Activated CD8-positive, alpha-beta T cell treated with anti-CD3 and anti-CD28 coated beads, Interleukin-2, amount 10 ng/mL, durations not matched to agents 7 days and 5 days (primary cell): Measurements from ENCODE around the gene AP2A1. TPM values are rescaled to one million over a fixed set of nuclear protein-coding genes. Genes with fewer than 3 reads are reported as not detected.

Experiments used
- ATAC-seq: fragments of 150-1000 bp; cut with Tn5 transposase; one replicate; pipeline ENCODE4 v1.10.0; 2021; ENCODE audit warnings: moderate library complexity
- CTCF ChIA-PET: fragments of 350-600 bp; sonication (Branson Sonifier 250); formaldehyde crosslinking; loops from one replicate; lab custom pipeline; 2021; ENCODE audit warnings: antibody characterized with exemption; lab: Charles Lee
- POLR2A ChIA-PET: fragments of 350-600 bp; sonication (Branson Sonifier 250); formaldehyde crosslinking; loops from one replicate; lab custom pipeline; 2021; ENCODE audit warnings: antibody characterized with exemption; lab: Charles Lee
- DNase-seq: peaks from one replicate; pipeline ENCODE4 v3.0.0-alpha.2; 2020
- H3K27ac Mint-ChIP-seq: one replicate; pipeline ENCODE4 v1.8.0; 2021; ENCODE audit warnings: mild to moderate bottlenecking, mixed read lengths
- H3K27me3 Mint-ChIP-seq: one replicate; pipeline ENCODE4 v1.8.0; 2021; ENCODE audit warnings: low read depth, mixed read lengths
- H3K36me3 Mint-ChIP-seq: one replicate; pipeline ENCODE4 v1.8.0; 2021; ENCODE audit warnings: low read depth, mixed read lengths
- H3K4me1 Mint-ChIP-seq: one replicate; pipeline ENCODE4 v1.8.0; 2021; ENCODE audit warnings: low read depth, mixed read lengths
- H3K4me3 Mint-ChIP-seq: one replicate; pipeline ENCODE4 v1.8.0; 2021; ENCODE audit warnings: mild to moderate bottlenecking, mixed read lengths
- H3K9me3 Mint-ChIP-seq: one replicate; pipeline ENCODE4 v1.8.0; 2022; ENCODE audit warnings: mixed read lengths; ENCODE audit not compliant: insufficient read depth
- total RNA-seq, 2 experiments: library from RNA; stranded (reverse); gene quantifications; one replicate each; pipeline ENCODE4 v1.2.3, GENCODE V29; 2021

AP2A1 gene
- total RNA-seq, 2 experiments from 2014 or later: 88.1 to 96.4 TPM

GRCh38 chr19:49844138-49845095 is 77.6 kb downstream of the AP2A1 start:
- no peak overlapping the region for H3K27ac Mint-ChIP-seq
- H3K36me3 Mint-ChIP-seq: peaks cover 12% of the 10 kb centered on the region
- DNase-seq: no peak
- peaks cover 21% of the 10 kb centered on the region for H3K4me1 Mint-ChIP-seq
- H3K27me3 Mint-ChIP-seq: no peaks in the 10 kb centered on the region
- ATAC-seq: no peak
- ChIA-PET POLR2A (interaction anchor here (1.3 kb wide), 1 partner anchor 21 kb away, joined by 3 read pairs; no protein-coding TSS in a partner anchor), CTCF (interaction anchor here (1.2 kb wide), 1 partner anchor 11 kb away, joined by 3 read pairs; no protein-coding TSS in a partner anchor)
- H3K4me3 Mint-ChIP-seq: no peak overlapping the region
- no peaks in the 10 kb centered on the region for H3K9me3 Mint-ChIP-seq

- Mint-ChIP-seq H3K27ac (no peak overlapping the region), H3K36me3 (peaks cover 11% of the 10 kb centered on the region), H3K4me1 (peaks cover 29% of the 10 kb centered on the region), H3K27me3 (no peaks in the 10 kb centered on the region), H3K4me3 (no peak overlapping the region), H3K9me3 (no peaks in the 10 kb centered on the region)
- ChIA-PET CTCF (interaction anchor here (1.2 kb wide), 1 partner anchor 12 kb away, joined by 3 read pairs; no protein-coding TSS in a partner anchor), POLR2A (no interaction called here)
- ATAC-seq (no peak), DNase-seq (no peak)
These were observed 78.6 kb downstream of the AP2A1 start for GRCh38 chr19:49845414-49845813.

GRCh38 chr19:49846408-49846807 is 79.6 kb downstream of the AP2A1 start:
- H3K36me3 Mint-ChIP-seq: peaks cover 7% of the 10 kb centered on the region
- CTCF ChIA-PET: no interaction called here
- no peak overlapping the region for H3K4me3 Mint-ChIP-seq
- no peaks in the 10 kb centered on the region for H3K9me3 Mint-ChIP-seq
- H3K27me3 Mint-ChIP-seq: no peaks in the 10 kb centered on the region
- ATAC-seq (no peak), DNase-seq (no peak)
- H3K27ac Mint-ChIP-seq: no peak overlapping the region
- POLR2A ChIA-PET: interaction anchor here (0.9 kb wide), 1 partner anchor 11 kb away, joined by 3 read pairs; no protein-coding TSS in a partner anchor
- peaks cover 29% of the 10 kb centered on the region for H3K4me1 Mint-ChIP-seq

GRCh38 chr19:49847731-49848696 is 81.2 kb downstream of the AP2A1 start:
- H3K9me3 Mint-ChIP-seq: no peaks in the 10 kb centered on the region
- peak overlapping the region; percentile 40 for H3K27ac Mint-ChIP-seq
- peak; percentile 46 for DNase-seq
- peak overlapping the region; percentile 17 for H3K4me3 Mint-ChIP-seq
- H3K36me3 Mint-ChIP-seq: peaks cover 7% of the 10 kb centered on the region
- POLR2A ChIA-PET: interaction anchor here (0.6 to 1.8 kb wide), 6 partner anchors 15 to 931 kb away, joined by 3 to 12 read pairs (median 4); partner anchors contain the start of gene MED25
- H3K27me3 Mint-ChIP-seq: peaks cover 9% of the 10 kb centered on the region
- peaks cover 41% of the 10 kb centered on the region for H3K4me1 Mint-ChIP-seq
- CTCF ChIA-PET: interaction anchor here (0.5 to 1.3 kb wide), 7 partner anchors 16 to 178 kb away, joined by 3 to 5 read pairs (median 4); partner anchors contain the start of genes AKT1S1, FUZ, TBC1D17 and ZNF473
- no peak for ATAC-seq

GRCh38 chr19:49848938-49849337 is 82.1 kb downstream of the AP2A1 start:
- no peak for ATAC-seq
- Mint-ChIP-seq H3K4me1 (peaks cover 43% of the 10 kb centered on the region), H3K27ac (no peak overlapping the region), H3K9me3 (no peaks in the 10 kb centered on the region), H3K4me3 (peak overlapping the region; percentile 17), H3K36me3 (peaks cover 7% of the 10 kb centered on the region), H3K27me3 (peaks cover 9% of the 10 kb centered on the region)
- no peak for DNase-seq
- CTCF ChIA-PET: interaction anchor here (0.6 to 1.3 kb wide), 5 partner anchors 24 to 319 kb away, joined by 3 to 4 read pairs (median 3); partner anchors contain the start of genes FUZ and MED25
- POLR2A ChIA-PET: interaction anchor here (1.2 to 1.8 kb wide), 2 partner anchors 21 to 31 kb away, joined by 4 to 12 read pairs; partner anchors contain the start of gene MED25

- Mint-ChIP-seq H3K27me3 (peaks cover 9% of the 10 kb centered on the region), H3K27ac (peak overlapping the region; percentile 98), H3K4me1 (peaks cover 43% of the 10 kb centered on the region), H3K9me3 (no peaks in the 10 kb centered on the region), H3K4me3 (peak overlapping the region; percentile 87), H3K36me3 (peaks cover 7% of the 10 kb centered on the region)
- ATAC-seq (no peak), DNase-seq (no peak)
- ChIA-PET CTCF (interaction anchor here (0.6 to 1.1 kb wide), 4 partner anchors 32 to 320 kb away, joined by 3 read pairs; partner anchors contain the start of genes FUZ and MED25), POLR2A (interaction anchor here (1.3 to 1.9 kb wide), 4 partner anchors 9 to 36 kb away, joined by 3 to 12 read pairs (median 9); partner anchors contain the start of genes AKT1S1, FUZ, MED25 and TBC1D17)
These were observed 82.8 kb downstream of the AP2A1 start for GRCh38 chr19:49849433-49850220.

- ATAC-seq: no peak
- CTCF ChIA-PET: interaction anchor here (0.5 to 1.1 kb wide), 4 partner anchors 32 to 171 kb away, joined by 3 to 6 read pairs (median 3); partner anchors contain the start of genes FUZ and MED25
- Mint-ChIP-seq H3K36me3 (peaks cover 7% of the 10 kb centered on the region), H3K9me3 (no peaks in the 10 kb centered on the region), H3K27ac (peak overlapping the region; percentile 98), H3K27me3 (peaks cover 9% of the 10 kb centered on the region), H3K4me3 (peak overlapping the region; percentile 87), H3K4me1 (peaks cover 43% of the 10 kb centered on the region)
- no peak for DNase-seq
- POLR2A ChIA-PET: interaction anchor here (0.5 to 2.5 kb wide), 11 partner anchors 9 to 362 kb away, joined by 3 to 13 read pairs (median 5); partner anchors contain the start of genes AKT1S1, FUZ, MED25 and PNKP
These were observed 83.4 kb downstream of the AP2A1 start for GRCh38 chr19:49850221-49850486.

- Mint-ChIP-seq H3K4me3 (peak within 1 kb of the TSS; percentile 87), H3K27ac (peak within 1 kb of the TSS; percentile 98), H3K9me3 (no peaks in the 10 kb centered on the region), H3K4me1 (peaks cover 43% of the 10 kb centered on the region), H3K27me3 (peaks cover 9% of the 10 kb centered on the region), H3K36me3 (peaks cover 9% of the 10 kb centered on the region)
- ATAC-seq (peak; percentile 79), DNase-seq (peak; percentile 92)
- ChIA-PET CTCF (interaction anchor here (0.5 to 1.1 kb wide), 4 partner anchors 32 to 172 kb away, joined by 3 to 6 read pairs (median 3); partner anchors contain the start of genes FUZ and MED25), POLR2A (interaction anchor here (0.5 to 2.5 kb wide), 12 partner anchors 8 to 662 kb away, joined by 3 to 13 read pairs (median 4); partner anchors contain the start of genes AKT1S1, FUZ, MED25 and PNKP)
These were observed 83.9 kb downstream of the AP2A1 start, which contains the start of gene PTOV1 for GRCh38 chr19:49850487-49851342. Gene PTOV1, plus strand, starts transcription at chr19:49851159.

GRCh38 chr19:49851456-49852259 is 84.9 kb downstream of the AP2A1 start:
- POLR2A ChIA-PET: interaction anchor here (1.0 to 2.5 kb wide), 6 partner anchors 13 to 38 kb away, joined by 3 to 13 read pairs (median 6); partner anchors contain the start of genes FUZ and PNKP
- no peaks in the 10 kb centered on the region for H3K9me3 Mint-ChIP-seq
- H3K27me3 Mint-ChIP-seq: peaks cover 9% of the 10 kb centered on the region
- H3K36me3 Mint-ChIP-seq: peaks cover 11% of the 10 kb centered on the region
- H3K27ac Mint-ChIP-seq: peak overlapping the region; percentile 41
- peak overlapping the region; percentile 72 for H3K4me3 Mint-ChIP-seq
- no peak for DNase-seq
- peaks cover 41% of the 10 kb centered on the region for H3K4me1 Mint-ChIP-seq
- CTCF ChIA-PET: no interaction called here
- ATAC-seq: no peak
